ENCODE measurements around the gene METTL24. TPM values are rescaled to one million over a fixed set of nuclear protein-coding genes. Genes with fewer than 3 reads are reported as not detected.

Gene METTL24
- total RNA-seq, 1 donor from 2014 or later = 3.2 TPM

- no peaks in the 10 kb centered on the region for H3K79me2 ChIP-seq (ENCODE audit: low read depth)
- H3K27ac Mint-ChIP-seq = no peak overlapping the region
- no peak overlapping the region for H3K9ac ChIP-seq
- no peaks in the 10 kb centered on the region for H3K9me3 ChIP-seq (ENCODE audit: low read depth)
- peaks cover 8% of the 10 kb centered on the region for H3F3A ChIP-seq (ENCODE audit: low read depth)
- H3K4me3 Mint-ChIP-seq = no peak overlapping the region
- no peak overlapping the region for H2AFZ ChIP-seq (replicated peaks)
- no peak overlapping the region for H3K4me2 ChIP-seq
- peaks cover 12% of the 10 kb centered on the region for H3K4me1 Mint-ChIP-seq
- H3K27ac ChIP-seq = no peak overlapping the region
- H3K36me3 ChIP-seq = no peaks in the 10 kb centered on the region
- H3K27me3 Mint-ChIP-seq (ENCODE audit: insufficient read depth, low read depth) = no peaks in the 10 kb centered on the region
- H4K20me1 ChIP-seq (ENCODE audit: low read depth) = no peaks in the 10 kb centered on the region
- no peak for DNase-seq (ENCODE audit: low spot score)
- peaks cover 17% of the 10 kb centered on the region for H3K4me1 ChIP-seq
- no peaks in the 10 kb centered on the region for H3K36me3 Mint-ChIP-seq
- no peaks in the 10 kb centered on the region for H3K27me3 ChIP-seq
- no peak for TF ChIP-seq EZH2phosphoT487 (IDR thresholded peaks at IDR 0.05)
- TF ChIP-seq EZH2 (IDR thresholded peaks at IDR 0.05) = no peak
- TF ChIP-seq CTCF (IDR thresholded peaks at IDR 0.05) = no peak
- H3K9me3 Mint-ChIP-seq = peaks cover 10% of the 10 kb centered on the region
- H3K4me3 ChIP-seq = no peak overlapping the region
These were observed 92.9 kb downstream of the METTL24 start for GRCh38 chr6:110265273-110265672.

- TF ChIP-seq EZH2 (IDR thresholded peaks at IDR 0.05) (no peak), CTCF (IDR thresholded peaks at IDR 0.05) (no peak), EZH2phosphoT487 (IDR thresholded peaks at IDR 0.05) (no peak)
- Histone ChIP-seq H3K9me3 (ENCODE audit: low read depth) (no peaks in the 10 kb centered on the region), H3K27me3 (no peaks in the 10 kb centered on the region), H3F3A (ENCODE audit: low read depth) (no peaks in the 10 kb centered on the region), H3K27ac (no peak overlapping the region), H3K9ac (no peak overlapping the region), H2AFZ (replicated peaks) (no peak overlapping the region), H3K4me2 (no peak overlapping the region), H3K36me3 (no peaks in the 10 kb centered on the region), H3K79me2 (ENCODE audit: low read depth) (no peaks in the 10 kb centered on the region), H3K4me3 (no peak overlapping the region), H4K20me1 (ENCODE audit: low read depth) (no peaks in the 10 kb centered on the region), H3K4me1 (no peaks in the 10 kb centered on the region)
- H3K4me3 Mint-ChIP-seq = no peak overlapping the region
- no peak for DNase-seq (ENCODE audit: low spot score)
- H3K27ac Mint-ChIP-seq = no peak overlapping the region
- peaks cover 1% of the 10 kb centered on the region for H3K36me3 Mint-ChIP-seq
- peaks cover 3% of the 10 kb centered on the region for H3K27me3 Mint-ChIP-seq (ENCODE audit: insufficient read depth, low read depth)
- no peaks in the 10 kb centered on the region for H3K4me1 Mint-ChIP-seq
- H3K9me3 Mint-ChIP-seq = peaks cover 14% of the 10 kb centered on the region
These were observed 101.8 kb downstream of the METTL24 start for GRCh38 chr6:110256366-110256765.

DNA sequence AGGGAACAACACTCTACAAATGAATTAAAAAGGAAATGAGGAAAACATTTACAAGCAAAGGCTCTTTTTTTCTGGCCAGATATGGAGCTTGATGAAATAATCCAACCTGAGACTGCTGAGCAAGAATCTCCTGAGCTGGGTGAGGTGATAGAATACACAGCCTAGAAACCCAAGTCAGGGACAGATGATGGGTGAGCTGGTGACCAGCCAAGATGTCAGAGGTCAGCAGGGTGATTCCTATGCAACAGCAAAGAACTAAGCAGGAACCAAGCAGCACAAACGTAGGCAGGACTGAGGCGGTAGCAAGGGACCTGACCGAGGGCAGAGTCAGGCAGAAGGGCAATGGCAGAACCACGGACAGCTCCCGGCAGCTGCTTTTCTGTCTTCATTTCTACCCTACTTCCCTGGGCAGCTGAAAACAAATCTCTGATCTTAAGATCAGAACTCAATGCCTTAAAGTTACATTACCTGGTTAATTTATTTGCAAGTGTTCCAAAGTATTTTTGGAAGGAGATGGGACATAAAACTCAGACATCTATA, 102.9 kb downstream of the METTL24 start:
- Histone ChIP-seq H3K4me2 (no peak overlapping the region), H3K27me3 (no peaks in the 10 kb centered on the region), H3F3A (ENCODE audit: low read depth) (no peaks in the 10 kb centered on the region), H3K4me1 (no peaks in the 10 kb centered on the region), H3K9ac (no peak overlapping the region), H3K27ac (no peak overlapping the region), H3K79me2 (ENCODE audit: low read depth) (no peaks in the 10 kb centered on the region), H3K9me3 (ENCODE audit: low read depth) (no peaks in the 10 kb centered on the region), H4K20me1 (ENCODE audit: low read depth) (no peaks in the 10 kb centered on the region), H3K36me3 (no peaks in the 10 kb centered on the region), H3K4me3 (no peak overlapping the region), H2AFZ (replicated peaks) (no peak overlapping the region)
- H3K4me3 Mint-ChIP-seq = no peak overlapping the region
- no peak overlapping the region for H3K27ac Mint-ChIP-seq
- H3K9me3 Mint-ChIP-seq = peaks cover 11% of the 10 kb centered on the region
- H3K27me3 Mint-ChIP-seq (ENCODE audit: insufficient read depth, low read depth) = peaks cover 3% of the 10 kb centered on the region
- no peak for TF ChIP-seq EZH2phosphoT487 (IDR thresholded peaks at IDR 0.05)
- no peak for TF ChIP-seq EZH2 (IDR thresholded peaks at IDR 0.05)
- TF ChIP-seq CTCF (IDR thresholded peaks at IDR 0.05) = no peak
- peak; percentile 75 for DNase-seq (ENCODE audit: low spot score)
- H3K4me1 Mint-ChIP-seq = no peaks in the 10 kb centered on the region
- H3K36me3 Mint-ChIP-seq = peaks cover 1% of the 10 kb centered on the region
